Activated CD4-positive, CD25-positive, alpha-beta regulatory T cell treated with anti-CD3 and anti-CD28 coated beads, Interleukin-2, amount 50 U/mL, for 16 hours (primary cell): ENCODE results near the gene VCX2.
"Not testable (repeated sequence)": the region's sequence is repeated elsewhere in the genome, so short reads cannot be mapped to it uniquely, and the experiment has no call there.

ENCODE experiments used
- DNase-seq: peaks from one replicate; pipeline ENCODE4 v3.0.0-alpha.2; 2020; ENCODE audit warnings: low read depth, low spot score

VCX2 gene

DNA sequence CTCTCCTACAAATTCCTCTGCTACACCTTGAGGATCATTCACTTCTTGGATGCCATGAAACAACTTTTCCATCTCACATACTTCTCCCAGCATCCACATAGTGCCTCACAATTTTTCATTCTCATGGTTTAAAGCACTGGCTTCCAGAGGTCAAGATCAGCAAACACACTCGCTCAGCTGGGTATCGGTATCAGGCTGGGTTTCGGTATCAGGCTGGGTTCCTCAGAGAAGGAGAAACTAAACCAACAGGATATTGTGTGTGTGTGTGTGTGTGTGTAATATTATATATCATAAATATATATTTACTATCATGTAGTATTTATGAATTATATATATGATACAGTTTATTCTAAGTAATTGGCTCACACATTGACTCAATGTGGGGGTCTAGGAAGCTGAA, at the start of gene VCX2:
Gene VCX2, minus strand, starts transcription at position 99 of the 400 bp plus-strand sequence. CDS start 624 bp downstream, outside the sequence.
- not testable (repeated sequence) for DNase-seq

DNA sequence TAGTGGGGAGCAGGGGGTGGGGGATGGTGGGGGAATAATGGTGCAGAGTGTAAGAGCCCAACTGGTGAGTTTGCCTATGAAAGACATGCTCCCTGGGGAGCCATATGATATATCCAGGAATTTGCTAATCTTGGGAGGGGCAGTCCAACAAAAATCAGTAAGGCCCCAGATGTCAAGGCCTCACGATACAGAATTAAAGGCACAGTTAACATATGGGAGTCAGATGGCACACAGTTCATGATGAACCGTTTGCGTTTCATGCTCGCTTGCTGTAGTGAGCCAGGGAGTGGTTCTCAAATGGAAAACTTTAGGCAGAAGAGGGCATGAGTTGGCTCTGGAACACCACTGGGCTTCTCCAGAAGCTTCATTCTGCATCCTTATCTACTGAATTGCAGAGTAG, 33.9 kb upstream of the VCX2 start:
- DNase-seq: no peak

DNA sequence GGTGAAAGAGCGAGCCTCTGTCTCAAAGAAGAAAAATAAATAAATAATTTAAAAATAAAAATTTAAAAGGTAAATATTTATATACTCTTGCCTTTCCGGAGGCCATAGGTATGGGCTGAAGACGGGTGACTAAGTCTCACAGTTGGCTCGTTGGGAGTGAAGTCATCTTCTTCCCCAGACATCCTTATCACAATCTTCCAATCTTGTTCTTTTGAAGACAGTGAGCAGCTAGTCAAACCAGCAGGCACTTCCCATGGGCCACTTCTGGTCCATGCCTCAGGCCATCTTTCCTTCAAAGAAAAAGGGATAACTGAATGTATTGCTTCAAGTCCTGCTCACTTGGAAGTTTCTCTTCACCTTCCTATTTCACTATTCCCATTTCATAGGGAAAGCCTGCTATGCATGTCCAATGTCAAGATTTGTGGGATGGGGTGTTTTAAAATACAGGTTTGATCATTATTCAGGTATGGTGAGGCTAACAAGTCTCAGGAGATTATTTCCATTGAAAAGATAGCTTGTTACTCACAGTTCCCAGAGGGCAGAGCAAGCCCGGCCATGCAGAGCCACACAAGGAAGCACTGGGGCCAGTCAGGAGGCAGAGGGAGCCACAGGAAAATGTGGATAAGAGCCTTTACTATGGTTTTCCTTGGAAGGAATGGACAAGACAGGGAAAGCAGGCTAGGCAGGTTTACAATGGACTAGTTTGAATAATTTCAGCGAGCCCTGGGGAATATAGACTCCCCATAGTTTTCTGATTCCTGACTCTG, 33.3 kb upstream of the VCX2 start:
- DNase-seq: no peak

DNA sequence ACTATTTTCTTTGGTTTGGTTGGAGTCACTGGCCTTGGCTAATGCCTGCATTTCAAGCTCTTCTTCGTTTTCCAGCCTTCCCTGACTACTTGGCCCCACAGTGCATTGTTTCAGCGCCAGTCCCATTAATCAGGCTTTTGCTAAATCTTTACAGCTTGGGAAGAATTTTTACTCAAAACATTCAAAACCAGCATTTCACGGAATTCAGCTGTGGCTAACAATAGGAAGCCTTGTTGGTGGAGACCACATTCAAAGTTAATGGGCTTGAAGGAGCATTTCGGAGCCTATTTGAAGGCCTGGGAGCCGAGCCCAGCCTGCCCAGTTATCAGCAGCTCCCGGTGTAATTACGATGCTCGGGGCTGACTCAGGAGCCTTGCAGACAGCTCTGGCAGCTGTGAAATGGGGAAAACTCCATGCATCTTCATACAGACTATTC, 30.8 kb upstream of the VCX2 start:
- no peak for DNase-seq

DNA sequence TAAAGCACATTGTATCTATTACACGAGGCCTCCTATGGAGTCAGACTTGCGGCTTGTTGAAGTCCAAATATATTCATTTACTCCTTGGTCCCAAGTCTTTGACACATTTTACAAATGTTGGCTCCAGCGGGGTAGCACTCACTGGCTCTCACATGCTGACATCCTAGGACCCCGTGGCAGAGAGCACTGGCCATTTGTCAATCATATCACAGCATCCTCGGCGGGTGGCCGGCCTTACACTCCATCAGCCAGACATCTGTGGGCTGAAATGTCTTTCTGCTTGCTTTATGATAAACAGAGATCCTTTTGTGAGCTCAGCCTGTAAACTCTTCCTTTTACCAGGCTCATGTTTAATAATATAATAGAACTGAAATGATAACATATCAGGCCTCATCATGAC, 25.7 kb upstream of the VCX2 start:
- DNase-seq: no peak

DNA sequence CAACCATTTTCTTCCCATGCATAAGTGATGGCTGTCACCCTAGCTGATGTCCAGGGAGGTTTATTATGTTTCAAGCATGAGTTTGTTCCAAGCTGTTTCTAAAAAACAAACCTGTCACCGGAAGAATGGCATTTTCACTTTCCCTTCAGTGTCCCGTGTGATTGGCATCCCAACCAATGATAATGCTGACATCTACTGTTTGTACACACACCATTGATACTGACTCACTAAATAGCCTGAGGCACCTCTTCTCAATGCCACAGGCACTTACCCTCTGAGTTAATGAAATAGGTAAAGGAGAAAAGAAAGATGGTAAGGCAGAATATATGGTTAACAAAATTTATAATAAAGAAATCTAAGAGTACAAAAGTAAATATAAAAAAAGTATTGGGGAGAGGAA, 23.1 kb upstream of the VCX2 start:
- no peak for DNase-seq

DNA sequence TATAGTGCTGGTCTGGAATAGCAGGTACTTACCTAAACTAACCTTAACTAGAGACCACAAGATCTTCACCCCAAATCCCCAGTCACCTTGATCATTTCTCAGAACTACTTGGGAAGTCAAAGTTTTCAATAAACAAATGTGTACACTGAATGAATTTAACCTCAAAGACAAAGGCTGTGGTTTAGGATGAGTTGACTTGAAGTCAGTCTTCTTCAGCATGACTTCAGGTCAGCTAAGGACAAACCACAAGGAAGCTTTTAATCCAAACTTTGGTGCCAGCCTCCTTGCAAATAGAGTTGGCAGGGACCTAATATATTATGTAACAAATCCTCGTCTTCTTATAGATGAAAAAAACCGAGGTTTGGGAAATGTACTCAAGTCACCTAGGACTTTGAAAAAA, 21.2 kb upstream of the VCX2 start:
- no peak for DNase-seq

DNA sequence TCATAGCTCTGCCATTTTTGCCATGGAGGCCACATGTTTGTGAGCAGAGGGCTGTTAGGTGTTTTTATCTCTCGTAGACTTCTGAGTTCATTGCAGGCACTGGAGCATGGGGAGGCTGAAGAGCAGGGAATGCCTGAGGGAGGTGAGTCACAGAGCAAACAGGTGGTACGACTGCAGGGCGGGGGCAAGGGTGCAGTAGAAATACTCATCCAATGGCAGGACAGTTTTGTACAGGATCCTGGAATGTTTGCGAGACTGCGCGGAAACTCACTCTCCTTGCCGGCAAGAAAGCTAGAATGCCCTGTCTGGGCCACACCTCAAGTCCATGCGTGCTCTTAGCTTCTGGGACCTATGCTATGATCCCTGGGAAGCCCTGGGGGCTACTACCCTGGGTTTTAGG, 20.0 kb upstream of the VCX2 start:
- no peak for DNase-seq

DNA sequence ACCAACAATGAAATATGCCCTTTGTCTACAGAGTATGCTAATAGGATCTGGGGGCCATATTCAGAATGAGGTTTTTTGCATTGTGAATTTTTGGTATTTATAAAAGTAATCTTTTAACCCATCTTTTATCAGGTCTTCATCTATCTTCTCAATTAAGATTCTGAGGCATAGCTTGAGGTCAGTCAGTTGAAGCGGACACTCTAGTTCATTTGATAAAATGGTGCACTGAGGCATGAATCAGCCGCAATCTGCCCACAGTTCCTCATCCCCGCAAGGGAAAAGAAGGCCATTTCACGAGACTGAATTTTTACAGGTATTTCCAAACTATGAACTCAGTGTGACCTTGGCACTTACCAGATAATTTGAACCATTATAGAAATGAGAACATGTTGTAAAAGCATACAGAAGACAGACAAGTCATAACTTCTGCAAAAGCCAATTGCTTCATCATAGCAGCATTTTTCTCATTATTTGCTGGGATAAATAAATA, 19.3 kb upstream of the VCX2 start:
- no peak for DNase-seq

DNA sequence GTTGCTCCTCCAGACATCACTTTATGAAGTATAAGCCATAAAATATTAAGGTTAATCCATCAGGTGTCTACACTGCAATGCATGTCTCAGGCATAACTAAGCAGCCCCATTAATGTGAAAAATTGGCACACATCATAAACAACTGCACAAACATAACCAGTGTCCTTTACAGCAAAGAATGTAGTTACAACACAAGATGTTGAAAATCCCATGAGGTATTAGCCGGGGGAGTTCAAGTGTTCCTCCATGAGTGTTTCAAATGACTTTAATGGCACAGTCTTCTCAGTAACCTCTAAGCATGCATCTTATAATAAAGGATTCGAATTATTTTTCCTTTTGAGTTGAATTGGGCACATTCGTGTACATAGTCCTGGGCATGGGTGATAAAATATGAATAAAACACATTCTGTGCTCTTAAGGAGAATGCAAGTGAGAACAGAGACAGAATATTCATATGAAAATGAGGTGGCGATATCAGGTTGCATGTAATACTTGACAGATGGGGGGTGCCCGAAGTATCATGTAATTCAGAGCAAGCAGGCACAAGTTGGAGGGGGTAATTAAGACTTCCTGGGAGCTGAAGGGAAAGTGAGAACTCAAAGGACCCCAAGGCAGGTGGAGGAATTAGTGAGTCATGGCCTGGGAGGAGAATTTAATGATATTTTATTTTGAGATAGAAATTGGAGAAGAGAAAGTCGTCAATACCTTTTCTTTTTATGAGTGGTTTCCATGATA, 18.2 kb upstream of the VCX2 start:
- no peak for DNase-seq

DNA sequence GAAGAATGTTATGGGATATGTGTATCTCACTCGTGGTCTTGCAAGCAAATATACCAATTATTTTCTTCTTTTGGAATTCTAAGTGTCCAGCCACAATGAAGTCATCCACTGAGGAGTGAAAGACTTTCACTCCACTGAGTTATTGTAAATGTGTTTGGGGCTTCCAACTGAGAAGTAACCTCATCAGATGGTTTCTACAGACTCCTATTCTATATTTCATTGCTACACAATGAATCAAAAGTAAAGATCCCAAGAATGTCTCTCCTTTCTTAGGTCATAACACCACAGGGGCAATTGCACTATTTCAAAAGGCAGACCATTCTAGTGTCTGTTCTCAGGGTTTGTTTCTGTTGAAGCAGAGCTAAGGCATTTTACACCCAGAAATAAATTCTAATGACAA, 12.3 kb upstream of the VCX2 start:
- no peak for DNase-seq

DNA sequence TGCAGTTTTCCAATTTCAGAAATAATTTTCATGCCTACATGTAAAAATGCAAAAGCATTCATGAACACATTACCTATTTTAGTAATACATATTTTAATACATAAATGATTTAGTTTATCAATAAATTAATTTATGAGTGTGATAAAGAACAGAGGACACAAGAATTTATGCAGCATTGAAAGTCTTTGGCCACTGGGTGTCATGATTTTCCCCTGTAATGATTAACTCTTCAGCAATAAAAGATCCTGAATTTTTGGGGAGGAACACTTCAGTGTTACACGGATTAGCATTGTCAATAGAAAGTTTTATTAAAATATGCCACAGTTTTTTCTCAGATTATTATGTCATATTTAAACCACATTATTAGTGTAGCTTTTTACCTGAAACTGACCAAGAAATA, 8.6 kb upstream of the VCX2 start:
- no peak for DNase-seq

DNA sequence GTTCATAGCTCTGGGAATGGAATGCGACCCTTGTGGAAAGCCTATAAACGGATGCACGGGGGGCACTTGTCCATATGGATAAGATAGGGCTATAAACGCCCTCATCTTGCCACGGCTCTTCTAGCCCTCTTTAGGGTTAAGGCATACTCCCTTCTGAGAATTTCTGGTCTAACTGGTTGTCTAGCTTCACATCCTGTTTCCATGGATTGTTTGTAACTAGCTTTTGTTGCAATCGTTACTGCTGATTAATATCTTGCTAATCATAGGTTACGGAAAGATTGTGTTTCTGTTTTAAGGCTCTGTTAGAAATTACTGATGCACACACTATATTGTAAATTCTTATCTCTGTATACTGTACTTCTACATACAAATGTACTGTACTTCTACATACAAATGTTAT, 17.1 kb downstream of the VCX2 start:
- not testable (repeated sequence) for DNase-seq

DNA sequence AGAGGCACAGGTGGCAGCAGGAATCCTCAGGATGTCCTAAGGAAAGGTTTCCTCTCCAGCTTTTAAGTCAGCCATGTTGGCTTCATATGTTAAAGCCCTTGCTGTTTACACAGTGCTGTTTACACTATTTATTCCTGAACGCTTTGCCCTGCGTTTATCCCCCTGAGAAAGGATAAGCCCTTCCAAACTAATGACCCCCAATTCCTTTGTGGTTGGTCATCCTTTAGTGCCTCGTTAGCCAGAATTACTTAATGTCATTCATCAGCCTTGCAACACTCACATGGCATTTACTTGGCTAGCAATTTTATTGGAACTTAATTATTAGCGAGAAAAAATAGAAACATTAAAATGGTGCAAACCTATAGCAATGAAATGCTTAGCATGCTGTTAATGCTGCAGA, 23.8 kb downstream of the VCX2 start:
- DNase-seq: no peak

DNA sequence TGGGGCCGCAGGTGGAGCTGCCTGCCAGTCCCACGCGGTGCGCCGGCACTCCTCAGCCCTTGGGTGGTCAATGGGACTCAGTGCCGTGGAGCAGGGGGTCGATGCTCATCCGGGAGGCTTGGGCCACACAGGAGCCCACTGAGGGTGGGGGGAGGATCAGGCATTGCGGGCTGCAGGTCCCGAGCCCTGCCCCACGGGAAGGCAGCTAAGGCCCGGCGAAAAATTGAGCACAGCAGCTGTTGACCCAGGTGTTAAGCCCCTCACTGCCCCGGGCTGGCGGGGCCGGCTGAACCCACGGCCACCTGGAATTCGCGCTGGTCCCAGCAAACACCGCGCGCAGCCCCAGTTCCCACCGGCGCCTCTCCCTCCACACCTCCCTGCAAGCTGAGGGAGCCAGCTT, 26.1 kb downstream of the VCX2 start:
- DNase-seq: no peak

DNA sequence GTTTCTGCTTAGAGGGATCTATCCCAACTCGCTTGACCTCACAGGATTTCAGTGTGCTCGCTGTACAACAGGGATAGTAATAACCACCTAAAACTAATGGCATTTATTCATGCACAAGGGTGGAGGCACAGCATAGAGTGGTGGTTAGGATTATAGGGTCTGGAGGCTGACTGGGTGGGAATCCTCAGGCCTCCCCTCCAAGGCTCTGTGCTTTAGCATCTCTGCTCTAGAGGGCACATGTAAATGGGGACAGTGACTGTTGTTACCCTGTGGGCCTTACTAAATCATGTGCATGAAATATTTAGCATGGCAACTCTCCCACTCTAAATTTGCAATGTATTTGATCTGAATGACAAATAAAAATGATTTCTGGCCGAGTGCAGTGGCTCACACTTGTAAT, 29.2 kb downstream of the VCX2 start:
- DNase-seq: no peak

DNA sequence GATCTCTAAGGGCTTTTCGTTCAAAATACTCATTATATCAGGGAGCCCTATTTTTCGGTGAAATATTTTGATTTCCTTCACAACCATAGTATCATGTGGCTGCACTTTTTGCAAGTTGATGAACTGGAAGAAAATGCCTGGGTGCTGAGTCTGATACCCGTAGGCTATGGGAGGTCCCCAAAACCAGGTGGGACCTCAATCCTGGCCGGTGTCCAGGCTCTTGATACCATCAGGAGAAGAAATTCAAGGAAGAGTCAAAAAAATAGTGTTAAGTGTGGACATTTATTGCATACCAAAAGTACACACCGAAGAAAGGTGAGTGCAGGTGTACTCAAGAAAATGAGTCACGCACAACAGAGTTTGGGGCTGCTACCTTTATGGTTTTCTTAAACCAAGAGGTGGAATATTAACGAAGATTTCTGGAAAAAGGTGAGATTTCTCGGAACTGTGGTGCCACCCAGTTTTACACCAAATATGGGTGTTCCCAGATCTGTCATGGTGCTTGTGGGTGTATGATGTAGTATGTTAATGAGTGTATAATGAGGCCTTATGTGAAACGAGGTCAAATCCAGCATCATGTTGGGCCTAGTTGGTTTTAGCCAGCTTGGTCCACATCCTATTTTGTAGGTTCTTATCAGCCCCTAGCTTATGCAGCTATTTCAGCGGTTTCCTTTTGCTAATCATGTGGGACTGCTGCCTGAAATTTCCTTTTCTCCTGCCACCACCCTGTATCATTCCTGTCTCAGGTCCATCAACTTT, 29.9 kb downstream of the VCX2 start:
- no peak for DNase-seq

DNA sequence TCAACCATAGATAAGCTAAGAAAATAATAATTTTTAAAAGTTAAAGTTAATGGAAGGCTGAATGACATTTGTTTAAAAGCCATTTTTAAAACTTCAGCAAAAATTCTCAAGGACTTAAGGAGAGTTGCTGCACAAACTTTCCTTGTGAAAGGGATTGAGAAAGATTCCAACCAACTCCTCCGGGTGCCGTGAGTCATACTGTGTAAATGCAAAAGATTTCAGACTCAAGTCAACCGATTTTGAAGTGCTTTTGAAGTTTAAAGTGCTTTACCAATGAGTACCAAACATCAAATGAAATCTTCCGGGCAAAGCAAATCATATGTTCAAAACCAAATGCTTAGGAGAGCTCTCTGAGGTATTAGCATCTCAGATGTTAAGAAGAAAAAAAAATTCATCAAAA, 31.4 kb downstream of the VCX2 start:
- no peak for DNase-seq

DNA sequence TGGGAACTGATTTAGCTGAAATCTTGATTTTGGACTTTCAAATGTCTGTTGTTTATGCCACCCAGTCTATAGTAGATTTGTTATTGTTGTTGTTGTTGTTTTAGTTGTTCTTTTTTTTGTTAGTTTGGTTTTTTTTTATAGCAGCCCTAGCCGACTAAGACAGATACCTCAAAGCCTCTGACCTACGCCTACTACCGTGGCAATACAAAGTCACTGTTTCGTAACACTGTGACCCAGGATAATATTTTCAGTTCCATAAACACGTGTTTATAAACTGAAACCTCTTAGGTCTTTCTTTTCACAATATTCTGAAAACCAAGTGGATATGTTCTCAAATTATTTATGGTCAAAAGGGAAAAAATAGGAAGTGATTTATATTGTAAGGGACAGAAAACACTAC, 32.8 kb downstream of the VCX2 start:
- no peak for DNase-seq

DNA sequence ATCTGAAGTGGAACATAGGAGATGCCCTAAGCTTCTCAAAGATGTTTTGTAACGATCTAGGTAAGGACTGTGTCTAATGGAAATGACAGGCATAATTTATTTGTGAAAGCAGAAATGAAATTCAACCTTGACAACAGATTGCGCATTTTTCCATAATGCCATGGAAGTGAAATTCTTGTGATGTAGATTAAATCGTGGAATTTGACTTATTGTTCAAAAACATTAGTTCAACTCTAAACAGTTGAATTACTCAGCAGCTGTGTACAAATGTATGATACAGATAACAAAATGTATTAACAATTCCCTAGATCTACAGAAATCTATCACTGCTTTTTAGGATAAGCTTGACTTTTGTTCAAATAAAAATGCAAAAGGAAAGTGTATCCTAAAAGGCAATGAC, 44.4 kb downstream of the VCX2 start:
- DNase-seq: no peak

DNA sequence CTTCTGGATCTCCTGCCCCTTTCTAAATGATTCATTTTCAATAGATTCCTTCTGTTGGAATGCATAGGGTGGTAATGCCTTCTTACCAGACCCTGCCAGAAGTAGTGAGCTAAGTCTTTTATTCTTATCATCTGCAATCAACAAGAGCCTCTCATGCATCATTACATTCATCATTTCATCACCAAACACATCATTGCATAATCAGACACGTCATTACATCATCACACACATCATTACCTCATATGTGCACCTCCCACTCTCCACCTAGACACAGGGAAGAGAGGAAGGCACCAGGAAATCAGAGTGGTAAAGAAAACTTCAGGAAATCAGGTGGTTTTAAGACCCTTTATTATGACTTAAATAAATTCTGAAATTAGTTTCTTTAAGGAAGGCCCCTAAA, 45.0 kb downstream of the VCX2 start:
- DNase-seq: no peak

DNA sequence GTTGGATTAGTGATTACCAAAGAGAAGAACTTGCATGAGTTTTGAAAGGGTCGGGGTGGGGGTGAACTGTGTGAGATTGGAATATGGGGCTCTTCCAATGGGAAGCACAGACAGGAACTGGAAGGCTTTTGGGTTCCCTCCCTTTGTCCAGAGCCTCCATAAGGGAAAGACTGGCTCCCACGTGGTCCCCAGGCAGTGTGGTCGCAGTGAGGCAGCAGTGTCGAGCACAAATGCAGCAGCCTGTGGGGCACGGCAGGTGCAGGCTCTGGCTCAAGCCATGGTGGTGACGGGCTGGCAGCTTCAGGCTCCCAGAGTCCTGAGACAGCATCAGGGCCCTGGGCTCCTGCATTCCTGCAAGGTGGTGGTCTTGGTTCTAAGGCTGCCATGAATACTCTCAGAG, 45.5 kb downstream of the VCX2 start:
- no peak for DNase-seq
